SHP77 (cell line): ENCODE data around the gene SFTPA2.
"Not testable (repeated sequence)": the region's sequence is repeated elsewhere in the genome, so short reads cannot be mapped to it uniquely, and the experiment has no call there.

ENCODE experiments used
- DNase-seq, 2 experiments: peaks; one replicate each; lab custom pipeline; 2025; lab: John Stamatoyannopoulos, UW

The SFTPA2 gene

DNA sequence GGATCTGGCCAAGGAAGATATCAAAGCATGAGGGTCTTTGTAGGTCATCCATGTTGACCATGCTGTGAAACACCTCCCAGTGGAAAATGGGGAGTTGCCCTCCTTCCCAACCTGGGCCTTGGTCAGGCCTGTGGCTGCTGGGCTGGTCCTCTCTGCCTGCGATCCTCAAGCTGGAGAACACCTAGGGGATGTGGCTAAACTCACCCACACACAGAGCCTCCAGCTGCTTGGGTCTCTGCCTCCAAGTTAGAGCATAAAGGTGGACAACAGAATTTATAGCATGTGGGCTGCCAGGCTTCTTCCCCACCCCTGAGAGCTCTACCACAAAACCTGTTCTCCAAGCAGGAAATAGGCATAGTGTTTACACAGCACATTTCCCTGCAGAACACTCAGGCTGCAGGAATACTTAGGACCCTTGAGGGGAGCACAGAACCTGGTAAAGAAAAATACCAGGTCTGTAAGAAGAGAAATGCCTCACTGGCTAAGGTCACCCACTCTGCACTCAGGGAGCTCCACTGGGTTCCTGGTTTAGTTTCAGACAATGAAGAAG, at the start of gene SFTPA2:
Gene SFTPA2 (minus strand): TSS at position 248 of the 550 bp plus-strand sequence. CDS start 924 bp downstream, outside the sequence.
- DNase-seq = no peak

DNA sequence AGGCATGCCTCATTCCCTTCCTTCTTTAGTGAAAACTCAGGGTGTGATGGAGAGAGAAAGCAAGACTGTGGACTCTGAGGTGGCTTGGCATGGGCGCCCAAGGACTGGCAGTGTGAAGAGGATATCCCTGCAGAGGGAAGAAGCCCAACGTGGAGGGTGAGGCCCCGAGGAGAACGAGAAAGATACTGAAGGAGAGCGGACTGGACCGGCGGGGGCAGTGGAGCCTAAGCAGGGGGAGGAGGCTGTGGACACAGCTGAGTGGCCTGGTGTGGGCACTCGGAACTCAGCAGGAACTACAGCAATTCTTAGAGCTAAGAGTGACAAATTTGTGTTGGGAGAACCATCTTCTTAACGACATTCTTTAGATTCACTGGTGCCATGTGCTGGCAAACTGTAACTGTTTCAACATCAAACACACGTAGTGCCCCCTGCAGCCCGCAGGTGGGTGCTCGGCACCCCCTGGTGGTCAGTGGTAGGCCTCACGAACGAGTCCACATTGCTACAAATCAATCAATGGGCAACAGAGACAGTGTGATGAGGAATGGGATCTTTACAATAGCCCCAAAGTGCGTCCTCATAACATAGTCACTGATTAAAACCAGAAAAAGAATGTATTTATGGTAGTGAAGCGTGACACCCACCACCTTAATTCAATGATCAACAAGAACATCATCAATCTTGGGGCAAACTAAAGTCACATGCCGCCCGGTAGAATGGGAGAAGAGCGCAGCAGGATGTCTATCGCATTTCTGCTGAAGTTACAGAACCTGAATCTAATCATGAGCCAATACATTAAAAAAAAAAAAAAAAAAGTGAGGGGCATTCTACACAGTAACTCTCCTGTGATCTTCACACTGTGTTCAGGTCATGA, 48.5 kb upstream of the SFTPA2 start:
- DNase-seq = no peak

DNA sequence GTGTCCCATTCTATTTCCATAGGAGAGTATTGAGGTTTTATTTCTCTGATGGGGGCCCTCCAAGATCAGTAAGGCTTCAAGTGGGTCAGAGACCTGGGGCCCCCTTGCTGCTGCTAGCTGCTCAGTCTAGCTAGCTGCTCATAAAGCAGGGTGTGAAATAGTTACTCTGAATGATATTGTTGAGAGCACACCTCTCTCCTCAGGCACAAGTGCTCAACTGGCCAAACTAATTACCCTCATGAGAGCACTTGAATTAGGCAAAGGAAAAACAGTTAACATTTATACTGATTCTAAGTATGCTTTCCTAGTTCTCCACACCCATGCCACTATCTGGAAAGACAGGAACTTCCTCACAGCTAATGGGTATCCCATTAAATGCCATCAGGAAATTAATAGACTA, 45.1 kb upstream of the SFTPA2 start:
- DNase-seq = no peak

DNA sequence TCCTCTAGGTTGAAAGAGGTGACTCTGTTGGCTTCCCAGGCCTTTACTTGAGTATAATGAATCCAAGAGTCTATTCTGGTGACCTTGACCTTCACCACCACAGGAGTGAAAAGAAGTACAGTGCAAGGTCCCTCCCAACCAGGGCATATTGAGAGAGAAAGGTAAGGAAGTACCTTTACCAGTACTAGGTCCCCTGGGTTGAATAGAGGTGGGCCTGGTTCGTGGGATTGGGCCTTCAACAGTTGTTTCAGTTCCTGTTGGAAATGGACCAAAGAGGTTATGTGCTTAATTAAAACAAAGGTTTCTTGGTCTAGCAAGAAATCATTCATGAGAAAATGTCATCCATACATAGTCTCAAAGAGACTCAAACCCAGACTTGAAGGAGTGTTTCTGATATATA, 44.1 kb upstream of the SFTPA2 start:
- DNase-seq = no peak

DNA sequence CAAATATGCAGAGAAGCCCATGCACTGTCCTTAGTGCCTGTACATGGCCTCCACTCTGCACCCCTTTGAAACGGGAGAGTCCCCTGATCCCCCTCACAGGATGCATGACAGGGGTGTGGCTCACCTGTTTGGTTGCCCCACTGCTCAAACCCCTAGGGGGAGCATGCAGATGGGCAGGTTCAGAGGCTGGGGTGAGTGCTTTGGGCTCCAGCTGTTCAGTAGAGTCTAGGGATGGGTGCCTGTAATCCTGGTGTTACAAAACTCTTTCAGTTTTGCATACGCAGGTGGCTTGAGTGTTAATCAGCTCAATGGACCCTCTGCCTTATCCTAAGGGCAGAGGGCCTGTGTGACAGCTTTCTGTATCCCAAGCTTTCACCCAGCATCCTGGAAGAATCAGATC, 42.7 kb upstream of the SFTPA2 start:
- no peak for DNase-seq

DNA sequence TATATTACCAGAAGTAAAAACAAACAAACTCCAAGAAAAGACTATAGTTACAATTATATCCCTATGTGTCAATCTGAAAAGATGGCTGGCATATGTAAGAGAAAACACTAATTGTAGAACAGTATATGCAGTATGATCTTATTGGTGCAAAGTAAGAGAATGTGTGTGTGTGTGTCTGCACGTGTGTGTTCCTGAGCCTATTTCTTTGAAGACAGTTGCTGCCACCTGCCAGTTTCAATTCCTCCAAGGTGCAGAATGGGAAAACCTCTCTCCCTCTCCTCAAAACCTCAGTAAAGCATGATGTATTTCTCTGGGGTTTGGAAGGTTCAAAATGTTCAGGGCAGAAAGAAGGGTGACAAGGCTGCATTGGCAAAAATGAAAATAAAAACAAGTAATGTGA, 41.7 kb upstream of the SFTPA2 start:
- DNase-seq = no peak

DNA sequence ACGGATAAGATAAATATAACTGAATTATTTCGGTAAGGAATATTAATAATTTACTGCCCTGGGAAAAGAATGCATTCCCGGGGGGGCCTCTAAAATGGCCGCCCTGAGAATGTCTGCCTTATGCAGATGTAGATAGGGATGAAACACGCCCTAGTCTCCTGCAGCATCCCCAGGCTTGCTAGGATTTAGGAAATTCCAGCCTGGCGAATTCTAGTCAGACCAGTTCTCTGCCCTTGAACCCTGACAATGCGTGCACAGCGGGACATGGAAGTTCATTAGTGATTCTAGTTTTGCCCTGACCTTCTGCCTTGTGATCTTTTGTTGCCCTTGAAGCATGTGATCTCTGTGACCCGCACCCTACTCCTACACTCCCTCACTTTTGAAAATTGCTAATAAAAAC, 39.4 kb upstream of the SFTPA2 start:
- DNase-seq = not testable (repeated sequence)

DNA sequence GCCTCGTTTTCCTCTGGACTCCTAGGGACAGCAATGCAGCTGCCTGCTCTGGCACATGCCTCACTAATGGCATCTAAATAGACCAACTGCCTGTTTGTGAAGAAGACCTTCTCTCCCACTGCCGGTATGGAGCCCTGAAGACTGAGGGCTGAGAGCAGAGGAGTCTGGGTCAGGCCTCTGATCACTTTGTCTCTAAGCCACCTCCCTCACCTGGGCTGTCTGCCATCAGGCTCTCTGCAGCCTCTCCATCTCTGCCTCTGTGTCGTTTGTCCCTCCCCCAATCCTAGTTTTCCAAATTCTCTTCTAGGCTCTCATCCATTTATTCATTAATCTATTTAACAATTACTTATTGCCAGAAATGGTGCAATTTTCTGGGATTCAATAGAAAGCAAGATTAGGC, 35.3 kb upstream of the SFTPA2 start:
- DNase-seq = no peak

DNA sequence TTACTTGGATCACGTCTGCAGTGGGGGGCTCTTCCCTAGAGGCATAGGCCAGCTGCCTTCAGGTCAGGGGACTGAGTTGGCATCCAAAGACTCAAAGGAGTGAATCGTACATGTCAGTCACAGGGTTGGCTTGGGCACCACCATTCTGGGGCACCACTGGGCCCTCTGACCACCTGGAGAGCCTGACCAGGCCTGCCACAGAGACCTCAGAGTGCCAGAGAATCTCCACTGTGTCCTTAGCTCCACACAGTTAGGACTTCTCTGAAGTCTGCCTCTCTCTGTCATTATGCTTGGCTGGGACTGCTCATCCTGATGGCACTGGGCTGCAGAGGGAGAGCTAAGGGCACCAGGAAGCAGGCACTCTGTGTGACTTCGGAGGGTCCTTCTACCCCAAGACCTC, 34.4 kb upstream of the SFTPA2 start:
- DNase-seq = not testable (repeated sequence)

DNA sequence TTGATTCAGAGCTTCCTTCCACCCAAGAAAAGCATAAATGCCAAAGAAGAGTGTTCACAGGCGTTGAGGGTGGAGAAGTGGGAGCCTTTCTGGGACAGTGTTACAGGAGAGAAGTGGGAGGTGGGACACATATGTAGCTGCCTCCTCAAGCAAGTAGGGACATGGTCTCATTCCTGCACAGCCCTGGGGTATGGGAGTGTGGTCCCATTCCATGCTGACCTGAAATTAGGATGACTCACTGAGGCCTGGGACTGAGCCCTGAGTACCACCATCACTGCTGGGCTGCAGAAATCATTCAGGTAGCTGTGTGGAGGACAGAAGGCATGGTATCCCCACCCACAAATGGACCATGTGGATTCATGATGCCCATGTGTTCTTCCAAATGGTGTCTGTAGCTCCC, 33.2 kb upstream of the SFTPA2 start:
- DNase-seq = no peak

DNA sequence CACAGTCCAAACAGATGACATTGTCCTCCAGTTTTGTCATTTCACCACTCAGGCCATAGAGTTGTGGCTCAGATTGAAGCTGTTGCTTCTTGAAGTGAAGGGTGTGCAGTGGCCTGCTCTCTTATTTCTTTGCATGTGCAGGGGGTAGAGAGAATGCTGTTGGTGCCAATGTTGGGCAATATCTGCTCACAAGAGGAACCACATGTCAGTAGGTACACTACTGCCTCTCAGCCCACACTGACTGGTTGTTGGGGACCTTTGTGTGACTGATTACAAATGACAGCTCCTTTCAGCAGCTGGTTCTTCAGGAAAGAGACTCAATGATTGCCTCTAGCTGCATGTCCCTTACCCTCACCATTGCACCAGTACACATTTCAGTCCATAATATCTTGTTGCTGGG, 28.6 kb upstream of the SFTPA2 start:
- no peak for DNase-seq

DNA sequence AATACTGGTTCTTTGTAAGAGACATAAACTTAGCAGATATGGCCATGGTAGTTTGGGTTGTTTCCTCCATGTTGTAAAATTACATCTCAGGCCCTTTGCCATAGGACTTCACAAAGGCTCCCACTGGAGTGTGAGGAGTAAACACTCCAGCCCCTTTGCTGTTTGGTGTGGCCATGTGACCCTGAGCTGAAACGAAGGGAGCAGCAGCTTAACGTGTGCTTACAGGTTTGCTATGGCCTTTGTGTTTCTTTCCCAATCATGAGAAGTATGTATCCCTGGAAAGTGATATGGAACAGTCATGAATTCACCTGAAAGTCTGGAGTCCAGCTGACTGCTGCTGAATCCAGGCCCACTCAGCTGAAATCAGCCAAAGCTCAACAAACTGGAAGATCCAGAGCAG, 26.7 kb upstream of the SFTPA2 start:
- DNase-seq = no peak

DNA sequence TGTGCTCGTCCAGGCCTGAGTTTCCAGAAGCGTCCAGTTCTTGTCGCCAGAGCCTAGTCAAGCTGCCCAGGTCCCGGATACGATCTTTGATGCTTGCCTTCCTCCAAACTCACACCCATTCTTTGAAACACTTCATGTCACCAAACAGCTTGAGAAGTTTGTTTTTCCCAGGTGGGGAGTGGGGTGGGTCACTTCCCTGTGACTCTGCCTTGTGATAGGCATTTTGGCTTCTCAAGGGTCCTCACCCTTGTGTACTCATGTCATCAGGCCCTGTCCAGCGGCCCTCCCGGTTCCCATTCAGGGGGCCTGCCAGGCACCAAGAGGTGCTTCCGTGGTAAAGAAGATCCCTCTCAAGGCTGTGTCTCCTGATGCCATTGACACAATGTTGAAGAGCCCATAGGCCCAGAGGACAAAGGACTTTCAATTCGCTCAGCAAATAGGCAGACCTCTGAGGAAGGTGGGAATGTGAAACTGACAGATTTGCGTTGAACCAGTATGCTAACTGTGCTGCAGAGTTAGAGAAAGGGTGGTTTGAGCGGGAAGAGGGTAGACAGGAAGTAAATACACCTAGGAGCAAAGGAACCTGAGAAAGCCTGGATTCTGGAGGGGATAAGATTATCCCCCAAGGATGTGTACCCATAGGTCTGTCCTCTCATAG, 25.8 kb upstream of the SFTPA2 start:
- DNase-seq = no peak

DNA sequence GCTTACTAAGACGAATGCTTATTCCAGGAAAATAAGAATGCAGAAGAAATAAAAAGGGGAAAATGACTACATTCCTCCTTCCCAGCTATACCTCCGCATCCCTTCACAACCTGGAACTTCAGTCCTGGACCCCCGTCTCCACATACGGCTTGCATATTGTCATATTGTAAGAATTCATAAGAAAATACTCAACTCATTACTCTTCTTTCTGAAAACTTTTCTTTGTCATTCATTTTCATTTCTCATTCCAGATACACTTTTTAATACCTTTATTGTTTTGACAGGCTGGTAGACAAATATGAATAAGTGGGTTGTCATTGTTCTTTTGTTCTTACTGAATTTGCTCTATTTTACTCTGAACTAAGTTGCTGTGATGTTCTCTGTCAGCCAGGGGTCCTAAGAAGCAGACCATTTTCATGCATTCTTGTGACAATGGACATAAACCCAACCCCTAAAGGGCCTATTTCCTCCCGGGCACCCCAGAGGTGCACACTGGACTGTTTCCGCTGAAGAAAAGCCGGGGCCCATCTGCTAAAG, 23.3 kb upstream of the SFTPA2 start:
- no peak for DNase-seq

DNA sequence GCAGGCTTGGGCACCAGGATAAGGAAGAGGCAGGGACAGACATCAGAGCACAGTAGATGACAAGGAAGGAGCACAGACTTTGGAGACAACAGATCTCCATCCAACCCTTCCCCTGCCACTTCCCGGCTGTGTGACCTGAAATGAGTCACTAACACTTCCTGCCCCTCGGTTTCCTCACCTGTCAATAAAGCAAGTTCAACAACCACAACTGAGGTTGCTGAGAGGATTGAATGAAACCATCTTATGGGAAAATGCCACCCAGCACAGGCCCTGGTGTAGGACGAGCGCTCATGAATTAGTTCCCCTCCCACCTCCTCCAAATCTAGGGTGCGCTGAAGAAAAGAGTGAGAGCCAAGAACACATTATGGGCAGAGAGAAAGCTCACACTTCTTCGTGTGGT, 22.7 kb upstream of the SFTPA2 start:
- not testable (repeated sequence) for DNase-seq

DNA sequence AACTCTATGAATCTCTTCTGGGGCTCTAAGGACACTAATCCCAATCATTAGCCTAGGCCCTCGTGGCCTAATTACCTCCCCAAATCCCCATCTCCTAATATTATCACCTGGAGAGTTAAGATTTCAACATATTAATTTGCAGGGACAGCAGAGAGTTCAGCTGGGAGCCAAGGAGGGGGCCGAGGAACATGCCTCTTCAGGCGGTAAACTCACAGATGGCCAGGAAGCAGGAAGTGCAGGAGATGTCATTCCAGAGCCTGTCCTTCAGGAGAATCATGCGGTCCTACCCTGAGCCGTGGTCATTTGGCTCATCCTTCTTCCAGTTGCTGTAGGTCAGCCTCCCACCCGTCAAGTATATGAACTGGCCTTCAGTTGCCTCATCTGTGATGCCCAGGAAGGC, 21.9 kb upstream of the SFTPA2 start:
- no peak for DNase-seq

DNA sequence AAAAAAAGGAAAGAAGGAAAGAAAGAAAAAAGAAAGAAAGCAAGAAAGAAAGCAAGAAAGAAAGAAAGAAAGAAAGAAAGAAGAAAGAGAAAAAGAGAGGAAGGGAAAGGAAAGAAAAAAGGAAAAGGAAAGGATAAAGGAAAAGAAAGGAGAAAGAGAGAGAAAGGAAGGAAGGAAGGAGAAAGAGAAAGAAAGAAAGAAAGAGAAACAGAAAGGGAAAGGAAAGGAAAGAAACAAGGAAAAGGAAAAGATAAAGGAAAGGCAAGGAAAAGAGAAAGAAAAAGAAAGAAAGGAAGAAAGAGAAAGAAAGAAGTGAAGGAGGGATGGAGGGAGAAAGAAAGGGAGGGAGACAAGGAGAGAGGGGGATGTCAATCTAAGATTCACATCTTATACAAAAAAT, 20.8 kb upstream of the SFTPA2 start:
- no peak for DNase-seq

DNA sequence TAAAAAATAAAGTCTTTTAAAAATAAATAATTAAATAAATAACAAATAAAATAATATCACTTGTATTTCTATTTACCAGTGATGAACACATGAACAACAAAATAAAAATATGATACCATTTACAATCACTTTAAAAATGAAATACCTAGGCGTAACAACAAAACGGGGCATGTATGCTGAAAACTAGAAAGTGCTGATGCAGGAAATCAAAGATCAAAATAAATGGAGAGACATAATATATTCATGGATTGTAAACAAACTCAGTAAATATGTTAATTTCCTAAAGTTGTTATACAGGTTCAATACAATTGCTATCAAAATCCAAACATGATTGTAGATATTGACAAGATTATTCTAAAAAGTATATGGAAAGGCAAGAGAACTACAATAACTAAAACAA, 19.2 kb upstream of the SFTPA2 start:
- DNase-seq = no peak

DNA sequence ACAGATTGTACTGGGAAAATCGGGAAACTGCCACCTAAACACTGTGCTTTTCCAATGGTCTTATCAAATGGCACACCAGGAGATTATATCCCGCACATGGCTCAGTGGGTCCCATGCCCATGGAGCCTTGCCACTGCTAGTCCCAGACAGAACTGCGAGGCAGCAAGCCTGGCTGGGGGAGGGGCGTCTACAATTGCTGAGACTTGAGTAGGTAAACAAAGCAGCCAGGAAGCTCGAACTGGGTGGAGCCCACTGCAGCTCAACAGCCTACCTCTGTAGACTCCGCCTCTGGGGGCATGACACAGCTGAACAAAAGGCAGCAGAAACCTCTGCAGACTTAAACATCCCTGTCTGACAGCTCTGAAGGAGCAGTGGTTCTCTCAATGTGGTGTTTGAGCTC, 10.4 kb upstream of the SFTPA2 start:
- peak in 1 of 2 experiments; percentile 15 for DNase-seq

DNA sequence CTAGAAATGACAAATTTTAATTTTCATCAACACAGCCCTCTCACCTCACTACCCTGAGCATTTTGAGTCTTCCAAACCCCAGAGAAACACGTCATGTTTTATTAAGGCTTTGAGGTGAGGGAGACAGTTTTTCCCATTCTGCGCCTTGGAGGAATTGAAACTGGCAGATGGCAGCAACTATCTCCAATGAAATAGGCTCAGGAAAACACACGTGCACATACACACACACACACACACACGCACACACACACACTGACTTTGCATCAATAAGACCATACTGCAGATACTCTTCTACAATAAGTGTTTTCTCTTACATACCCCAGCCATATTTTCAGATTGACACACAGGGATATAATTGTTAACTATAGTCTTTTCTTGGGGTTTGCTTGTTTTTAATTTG, 3.2 kb upstream of the SFTPA2 start:
- no peak for DNase-seq

DNA sequence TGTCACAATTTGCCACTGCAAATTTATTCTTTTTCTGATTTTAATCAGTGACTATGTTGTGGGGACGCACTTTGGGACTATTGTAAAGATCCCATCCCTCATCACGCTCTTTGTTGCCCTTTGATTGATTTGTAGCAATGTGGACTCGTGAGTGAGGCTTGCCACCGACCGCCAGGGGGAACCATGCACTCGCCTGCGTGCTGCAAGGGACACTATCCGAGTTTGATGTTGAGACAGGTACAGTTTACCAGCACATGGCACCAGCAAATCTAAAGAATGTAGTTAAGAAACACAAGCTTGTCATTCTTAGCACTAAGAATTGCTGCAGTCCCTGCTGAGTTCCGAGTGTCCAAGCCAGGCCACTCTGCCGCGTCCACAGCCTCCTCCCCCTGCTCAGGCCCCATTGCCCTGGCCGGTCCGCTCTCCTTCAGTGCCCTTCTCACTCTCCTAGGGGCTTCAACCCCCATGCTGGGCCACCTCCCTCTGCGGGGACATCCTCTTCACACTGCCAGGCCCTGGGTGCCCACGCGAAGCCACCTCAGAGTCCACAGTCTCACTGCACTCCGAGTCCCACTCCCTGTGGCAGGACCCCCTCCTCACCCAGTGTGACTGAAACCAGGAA, 2.0 kb upstream of the SFTPA2 start:
- peak; percentile 12 to 35 for DNase-seq

DNA sequence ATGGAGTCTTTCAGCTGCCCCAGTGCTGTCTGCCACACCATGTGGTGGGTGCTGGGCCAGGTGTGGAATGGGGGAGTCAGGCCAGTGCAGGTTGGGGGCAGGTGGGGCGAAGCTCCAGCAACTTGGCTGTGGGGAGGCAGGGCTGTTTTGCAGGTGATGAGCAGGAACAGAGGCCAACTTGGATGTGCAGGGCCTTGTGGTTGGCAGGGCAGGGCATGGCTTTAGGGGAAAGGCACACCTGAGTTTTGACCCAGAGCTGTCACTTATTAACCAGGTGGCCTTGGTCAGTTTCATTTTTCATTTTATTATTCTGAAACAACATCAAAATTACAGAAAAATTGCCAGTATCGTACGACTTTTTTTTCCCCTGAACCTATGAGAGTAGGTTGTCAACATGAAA, 1.1 kb upstream of the SFTPA2 start:
- DNase-seq = no peak

DNA sequence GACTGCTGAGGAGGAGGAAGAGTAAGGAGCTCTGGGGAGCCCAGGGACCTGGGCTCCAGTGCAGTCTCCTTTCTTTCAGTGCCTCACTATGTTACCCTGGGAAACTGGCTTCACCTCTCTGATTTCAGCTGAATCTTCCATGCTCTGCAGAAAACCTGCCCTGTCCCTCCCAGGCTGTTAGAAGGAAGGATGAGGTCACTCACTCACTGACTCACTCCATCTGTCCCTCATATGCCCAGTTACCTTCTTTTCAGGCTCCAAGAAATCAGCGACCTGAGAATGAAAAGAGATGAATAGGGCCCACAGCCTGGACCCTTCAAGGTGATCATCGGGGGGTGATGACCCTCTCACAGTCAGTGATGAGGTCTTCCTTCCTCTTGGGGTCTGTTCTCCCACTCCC, 481 bp downstream of the SFTPA2 start:
- DNase-seq = no peak
